Mucosa of rectum (tissue), 2 donors: ENCODE measurements around the gene FIGN.

Experiments used
- H3K27ac ChIP-seq, 2 donors: one replicate each; pipeline ENCODE4 v1.7.0; 2013; ENCODE audit warnings: inconsistent platforms in 2 of 2, low read depth in 2 of 2, low read length in 2 of 2
- H3K27me3 ChIP-seq, 2 donors: one replicate each; pipeline ENCODE4 v1.7.0; 2013; ENCODE audit warnings: low read length in 2 of 2; ENCODE audit not compliant: control insufficient read depth in 2 of 2, insufficient read depth in 2 of 2
- H3K36me3 ChIP-seq, 2 donors: one replicate each; pipeline ENCODE4 v1.7.0; 2013; ENCODE audit warnings: low read length in 2 of 2; ENCODE audit not compliant: control insufficient read depth in 2 of 2, insufficient read depth in 2 of 2
- H3K4me1 ChIP-seq, 2 donors: one replicate each; pipeline ENCODE4 v1.7.0; 2013; ENCODE audit warnings: low read length in 2 of 2, mild to moderate bottlenecking in 1 of 2; ENCODE audit not compliant: control insufficient read depth in 2 of 2, insufficient read depth in 2 of 2
- H3K4me3 ChIP-seq, 2 donors: one replicate each; pipeline ENCODE4 v1.7.0; 2013; ENCODE audit warnings: low read length in 2 of 2
- H3K9ac ChIP-seq, 2 donors: one replicate each; pipeline ENCODE4 v1.7.0; 2013; ENCODE audit warnings: low read length in 2 of 2, low read depth in 1 of 2, mild to moderate bottlenecking in 1 of 2
- H3K9me3 ChIP-seq, 2 donors: one replicate each; pipeline ENCODE4 v1.7.0; 2013; ENCODE audit warnings: low read length in 2 of 2; ENCODE audit not compliant: control insufficient read depth in 2 of 2
- donor health status: healthy.
- donor health status: Normal muscosa, but diverticular disease.

Gene FIGN

GRCh38 chr2:163655667-163656066 lies 80.1 kb downstream of the FIGN start:
- Histone ChIP-seq H3K36me3 (no peaks in the 10 kb centered on the region), H3K27ac (no peak overlapping the region), H3K27me3 (no peaks in the 10 kb centered on the region), H3K4me3 (no peak overlapping the region), H3K4me1 (no peaks in the 10 kb centered on the region), H3K9me3 (no peaks in the 10 kb centered on the region), H3K9ac (no peak overlapping the region)

- H3K9ac ChIP-seq = no peak overlapping the region
- no peak overlapping the region for H3K27ac ChIP-seq
- H3K27me3 ChIP-seq = no peaks in the 10 kb centered on the region
- no peaks in the 10 kb centered on the region for H3K4me1 ChIP-seq
- H3K9me3 ChIP-seq = no peaks in the 10 kb centered on the region
- no peaks in the 10 kb centered on the region for H3K36me3 ChIP-seq
- no peak overlapping the region for H3K4me3 ChIP-seq
Measured at GRCh38 chr2:163652751-163653150, 83.1 kb downstream of the FIGN start.

- no peaks in the 10 kb centered on the region for H3K36me3 ChIP-seq
Measured at GRCh38 chr2:163649080-163649479, 86.7 kb downstream of the FIGN start.

GRCh38 chr2:163647300-163647699 lies 88.5 kb downstream of the FIGN start:
- Histone ChIP-seq H3K4me1 (no peaks in the 10 kb centered on the region), H3K36me3 (no peaks in the 10 kb centered on the region), H3K9me3 (no peaks in the 10 kb centered on the region), H3K9ac (no peak overlapping the region), H3K27me3 (no peaks in the 10 kb centered on the region), H3K27ac (no peak overlapping the region), H3K4me3 (no peak overlapping the region)

More at GRCh38 chr2:163649080-163649479, 86.7 kb downstream of the FIGN start:
- H3K9me3 ChIP-seq = no peaks in the 10 kb centered on the region
- H3K4me3 ChIP-seq = no peak overlapping the region
- no peak overlapping the region for H3K27ac ChIP-seq
- H3K4me1 ChIP-seq = no peaks in the 10 kb centered on the region
- no peaks in the 10 kb centered on the region for H3K27me3 ChIP-seq
- H3K9ac ChIP-seq = no peak overlapping the region

- Histone ChIP-seq H3K27ac (no peak overlapping the region), H3K4me3 (no peak overlapping the region), H3K4me1 (no peaks in the 10 kb centered on the region), H3K9ac (no peak overlapping the region), H3K27me3 (no peaks in the 10 kb centered on the region), H3K9me3 (no peaks in the 10 kb centered on the region), H3K36me3 (no peaks in the 10 kb centered on the region)
Measured at GRCh38 chr2:163646687-163647086, 89.1 kb downstream of the FIGN start.

GRCh38 chr2:163644238-163644637 lies 91.6 kb downstream of the FIGN start:
- Histone ChIP-seq H3K9ac (no peak overlapping the region), H3K27me3 (no peaks in the 10 kb centered on the region), H3K36me3 (no peaks in the 10 kb centered on the region), H3K9me3 (no peaks in the 10 kb centered on the region), H3K27ac (no peak overlapping the region), H3K4me1 (no peaks in the 10 kb centered on the region), H3K4me3 (no peak overlapping the region)

- no peaks in the 10 kb centered on the region for H3K27me3 ChIP-seq
- H3K4me3 ChIP-seq = no peak overlapping the region
- H3K36me3 ChIP-seq = no peaks in the 10 kb centered on the region
- H3K27ac ChIP-seq = no peak overlapping the region
- H3K9me3 ChIP-seq = no peaks in the 10 kb centered on the region
- no peaks in the 10 kb centered on the region for H3K4me1 ChIP-seq
- no peak overlapping the region for H3K9ac ChIP-seq
Measured at GRCh38 chr2:163641986-163642385, 93.8 kb downstream of the FIGN start.

- H3K4me3 ChIP-seq = no peak overlapping the region
- no peaks in the 10 kb centered on the region for H3K9me3 ChIP-seq
- H3K27ac ChIP-seq = no peak overlapping the region
Measured at GRCh38 chr2:163640542-163641193, 95.1 kb downstream of the FIGN start.

GRCh38 chr2:163637871-163638270 lies 97.9 kb downstream of the FIGN start:
- no peak overlapping the region for H3K9ac ChIP-seq
- no peak overlapping the region for H3K27ac ChIP-seq
- no peak overlapping the region for H3K4me3 ChIP-seq
- H3K9me3 ChIP-seq = no peaks in the 10 kb centered on the region
- H3K27me3 ChIP-seq = no peaks in the 10 kb centered on the region
- no peaks in the 10 kb centered on the region for H3K36me3 ChIP-seq
- no peaks in the 10 kb centered on the region for H3K4me1 ChIP-seq

More at GRCh38 chr2:163640542-163641193, 95.1 kb downstream of the FIGN start:
- Histone ChIP-seq H3K4me1 (no peaks in the 10 kb centered on the region), H3K9ac (no peak overlapping the region), H3K36me3 (no peaks in the 10 kb centered on the region), H3K27me3 (no peaks in the 10 kb centered on the region)

GRCh38 chr2:163633291-163633690 lies 102.5 kb downstream of the FIGN start:
- Histone ChIP-seq H3K36me3 (no peaks in the 10 kb centered on the region), H3K9me3 (no peaks in the 10 kb centered on the region), H3K9ac (no peak overlapping the region), H3K4me1 (no peaks in the 10 kb centered on the region), H3K27me3 (no peaks in the 10 kb centered on the region), H3K27ac (no peak overlapping the region), H3K4me3 (no peak overlapping the region)

- Histone ChIP-seq H3K27ac (no peak overlapping the region), H3K36me3 (no peaks in the 10 kb centered on the region), H3K4me1 (no peaks in the 10 kb centered on the region), H3K9me3 (no peaks in the 10 kb centered on the region), H3K27me3 (no peaks in the 10 kb centered on the region), H3K4me3 (no peak overlapping the region), H3K9ac (no peak overlapping the region)
Measured at GRCh38 chr2:163630836-163631235, 105.0 kb downstream of the FIGN start.
